ENCODE measurements around the gene ERRFI1. TPM values are rescaled to one million over a fixed set of nuclear protein-coding genes. Genes with fewer than 3 reads are reported as not detected.
"Not testable (repeated sequence)": the region's sequence is repeated elsewhere in the genome, so short reads cannot be mapped to it uniquely, and the experiment has no call there.

Gene ERRFI1, protein sequence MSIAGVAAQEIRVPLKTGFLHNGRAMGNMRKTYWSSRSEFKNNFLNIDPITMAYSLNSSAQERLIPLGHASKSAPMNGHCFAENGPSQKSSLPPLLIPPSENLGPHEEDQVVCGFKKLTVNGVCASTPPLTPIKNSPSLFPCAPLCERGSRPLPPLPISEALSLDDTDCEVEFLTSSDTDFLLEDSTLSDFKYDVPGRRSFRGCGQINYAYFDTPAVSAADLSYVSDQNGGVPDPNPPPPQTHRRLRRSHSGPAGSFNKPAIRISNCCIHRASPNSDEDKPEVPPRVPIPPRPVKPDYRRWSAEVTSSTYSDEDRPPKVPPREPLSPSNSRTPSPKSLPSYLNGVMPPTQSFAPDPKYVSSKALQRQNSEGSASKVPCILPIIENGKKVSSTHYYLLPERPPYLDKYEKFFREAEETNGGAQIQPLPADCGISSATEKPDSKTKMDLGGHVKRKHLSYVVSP
- total RNA-seq (2012; rRNA removed), result 38.3 and 86.7 TPM in 2 replicates

DNA sequence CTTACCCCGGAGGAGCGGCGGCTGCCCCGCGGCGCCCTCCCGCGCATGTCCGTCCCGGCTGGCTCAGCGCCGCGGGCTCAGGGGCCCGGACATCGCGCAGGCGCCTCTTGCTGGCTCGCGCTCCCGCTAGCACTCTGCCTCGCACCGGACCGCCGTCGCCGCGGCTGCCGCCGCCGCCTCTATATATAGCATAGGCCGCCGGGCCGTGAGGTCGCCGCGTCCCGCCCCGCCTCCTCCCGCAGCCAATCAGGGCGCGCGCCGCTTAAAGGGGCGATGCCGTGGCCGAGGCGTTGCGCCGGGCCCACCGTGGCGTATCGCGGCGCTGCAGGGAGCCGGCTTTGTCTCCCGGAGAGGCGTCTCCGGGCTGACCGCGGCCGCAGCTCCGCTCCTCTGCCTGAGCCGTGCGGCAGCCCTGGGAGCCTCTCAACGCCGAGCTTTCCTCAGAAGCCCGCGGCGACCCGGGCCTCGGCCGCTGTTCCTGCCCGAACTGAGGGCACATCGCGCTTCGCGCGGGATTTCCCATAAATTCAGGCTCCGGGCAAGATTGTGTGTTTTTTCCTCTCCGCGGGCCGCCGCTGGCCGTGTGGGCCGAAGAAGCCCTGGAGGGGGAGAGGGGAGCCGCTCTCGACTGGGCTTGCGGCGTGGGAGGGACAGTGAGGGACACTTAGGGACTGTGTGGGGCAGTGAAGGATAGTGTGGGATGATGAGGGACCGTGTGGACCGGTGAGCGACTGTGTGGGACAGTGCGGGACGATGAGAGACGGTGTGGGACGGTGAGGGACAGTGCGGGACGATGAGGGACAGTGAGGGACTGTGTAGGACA lies at the start of gene ERRFI1:
Gene ERRFI1 (minus strand): TSS at position 157 of the 823 bp plus-strand sequence. CDS start 10,690 bp downstream, outside the sequence.
- H3K27me3 ChIP-seq (ENCODE audit: control insufficient read depth, insufficient read depth, low read length), result no peaks in the 10 kb centered on the region
- no peaks in the 10 kb centered on the region for H3K9me3 ChIP-seq (replicated peaks; ENCODE audit: low read length)
- peak within 1 kb of the TSS; percentile 92 for H3K9ac ChIP-seq (ENCODE audit: low read depth, low read length)
- H3K4me3 ChIP-seq (ENCODE audit: low read length), result peak within 1 kb of the TSS; percentile 75
- peak within 1 kb of the TSS; percentile 89 for H3K4me2 ChIP-seq (ENCODE audit: low read length)
- peaks cover 27% of the 10 kb centered on the region for H3K36me3 ChIP-seq (ENCODE audit: insufficient read depth, low read length)
- peaks cover 52% of the 10 kb centered on the region for H3K4me1 ChIP-seq (ENCODE audit: control insufficient read depth, insufficient read depth, low read length)

GRCh38 chr1:8075511-8076051 lies 49.5 kb upstream of the ERRFI1 start:
- Histone ChIP-seq H3K4me2 (ENCODE audit: low read length) (no peak overlapping the region), H3K9ac (ENCODE audit: low read depth, low read length) (peak overlapping the region; percentile 45), H3K36me3 (ENCODE audit: insufficient read depth, low read length) (no peaks in the 10 kb centered on the region), H3K4me3 (ENCODE audit: low read length) (no peak overlapping the region), H3K4me1 (ENCODE audit: control insufficient read depth, insufficient read depth, low read length) (peaks cover 67% of the 10 kb centered on the region), H3K9me3 (replicated peaks; ENCODE audit: low read length) (no peaks in the 10 kb centered on the region), H3K27me3 (ENCODE audit: control insufficient read depth, insufficient read depth, low read length) (no peaks in the 10 kb centered on the region)

GRCh38 chr1:8073112-8073855 lies 47.2 kb upstream of the ERRFI1 start:
- Histone ChIP-seq H3K4me3 (ENCODE audit: low read length) (no peak overlapping the region), H3K4me2 (ENCODE audit: low read length) (no peak overlapping the region), H3K9ac (ENCODE audit: low read depth, low read length) (no peak overlapping the region), H3K4me1 (ENCODE audit: control insufficient read depth, insufficient read depth, low read length) (peaks cover 62% of the 10 kb centered on the region), H3K9me3 (replicated peaks; ENCODE audit: low read length) (no peaks in the 10 kb centered on the region), H3K27me3 (ENCODE audit: control insufficient read depth, insufficient read depth, low read length) (no peaks in the 10 kb centered on the region), H3K36me3 (ENCODE audit: insufficient read depth, low read length) (no peaks in the 10 kb centered on the region)

DNA sequence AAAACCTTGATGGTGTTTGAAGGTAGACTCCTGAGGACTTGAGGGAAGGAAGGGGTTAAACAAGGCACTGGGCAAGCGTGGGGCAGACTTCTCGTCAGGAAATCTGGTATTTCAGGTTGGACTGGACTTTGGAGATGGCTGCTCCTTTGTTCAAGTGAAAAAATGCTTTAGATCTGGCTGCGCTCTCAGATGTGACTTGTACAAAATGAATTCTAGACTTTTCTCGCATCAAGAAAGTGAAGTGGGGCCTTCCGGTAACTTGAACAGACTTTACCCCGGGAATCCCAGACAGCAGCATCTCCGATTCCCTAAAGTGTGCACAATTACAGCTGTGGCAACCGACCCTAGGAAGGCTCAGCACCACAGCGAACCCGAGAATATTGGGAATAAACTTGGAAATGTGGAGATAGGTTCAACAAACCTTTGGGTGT lies 44.3 kb upstream of the ERRFI1 start:
- peak overlapping the region; percentile 47 for H3K9ac ChIP-seq (ENCODE audit: low read depth, low read length)
- H3K36me3 ChIP-seq (ENCODE audit: insufficient read depth, low read length), result no peaks in the 10 kb centered on the region
- peak overlapping the region; percentile 51 for H3K4me2 ChIP-seq (ENCODE audit: low read length)
- H3K4me3 ChIP-seq (ENCODE audit: low read length), result no peak overlapping the region
- H3K4me1 ChIP-seq (ENCODE audit: control insufficient read depth, insufficient read depth, low read length), result peaks cover 34% of the 10 kb centered on the region
- no peaks in the 10 kb centered on the region for H3K27me3 ChIP-seq (ENCODE audit: control insufficient read depth, insufficient read depth, low read length)
- no peaks in the 10 kb centered on the region for H3K9me3 ChIP-seq (replicated peaks; ENCODE audit: low read length)

DNA sequence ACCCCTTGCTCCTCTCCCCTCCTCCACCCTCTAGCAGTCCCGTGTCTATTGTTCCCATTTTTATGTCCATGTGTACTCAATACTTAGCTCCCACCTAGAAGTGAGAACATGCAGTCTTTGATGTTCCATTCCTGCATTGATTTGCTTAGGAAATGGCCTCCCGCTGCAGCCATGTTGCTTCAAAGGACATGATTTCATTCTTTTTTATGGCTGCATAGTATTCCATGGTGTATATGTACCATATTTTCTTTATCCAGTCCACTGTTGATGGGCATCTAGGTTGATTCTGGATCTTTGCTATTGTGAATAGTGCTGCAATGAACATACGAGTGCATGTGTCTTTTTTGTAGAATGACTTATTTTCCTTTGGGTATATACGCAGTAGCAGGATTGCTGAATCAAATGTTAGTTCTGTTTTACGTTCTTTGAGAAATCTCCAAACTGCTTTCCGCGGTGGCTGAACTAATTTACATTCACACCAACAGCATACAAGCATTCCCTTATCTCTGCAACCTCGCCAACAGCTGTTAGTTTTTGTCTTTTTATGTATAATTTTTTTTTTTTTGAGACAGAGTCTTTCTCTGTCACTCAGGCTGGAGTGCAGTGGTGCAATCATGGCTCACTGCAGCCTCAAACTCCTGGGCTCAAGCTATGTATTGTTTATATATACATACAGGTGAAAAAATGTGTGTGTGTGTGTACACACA lies 43.7 kb upstream of the ERRFI1 start:
- not testable (repeated sequence) for H3K9ac ChIP-seq (ENCODE audit: low read depth, low read length); H3K4me3 ChIP-seq (ENCODE audit: low read length)
- H3K4me1 ChIP-seq (ENCODE audit: control insufficient read depth, insufficient read depth, low read length), result peaks cover 28% of the 10 kb centered on the region

DNA sequence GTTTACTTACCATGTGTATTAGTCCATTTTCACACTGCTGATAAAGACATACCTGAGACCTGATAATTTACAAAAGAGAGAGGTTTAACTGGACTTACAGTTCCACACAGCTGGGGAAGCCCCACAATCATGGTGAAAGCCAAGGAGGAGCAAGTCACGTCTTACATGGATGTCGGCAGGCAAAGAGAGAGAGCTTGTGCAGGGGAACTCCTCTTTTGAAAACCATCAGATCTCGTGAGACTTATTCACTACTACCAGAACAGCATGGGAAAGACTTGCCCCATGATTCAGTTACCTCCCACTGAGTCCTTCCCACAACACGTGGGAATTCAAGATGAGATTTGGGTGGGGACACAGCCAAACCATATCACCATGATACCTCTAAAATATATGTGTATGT lies 39.3 kb upstream of the ERRFI1 start:
- Histone ChIP-seq H3K4me2 (ENCODE audit: low read length) (no peak overlapping the region), H3K36me3 (ENCODE audit: insufficient read depth, low read length) (no peaks in the 10 kb centered on the region), H3K4me1 (ENCODE audit: control insufficient read depth, insufficient read depth, low read length) (peaks cover 23% of the 10 kb centered on the region), H3K9me3 (replicated peaks; ENCODE audit: low read length) (no peaks in the 10 kb centered on the region), H3K9ac (ENCODE audit: low read depth, low read length) (no peak overlapping the region), H3K27me3 (ENCODE audit: control insufficient read depth, insufficient read depth, low read length) (no peaks in the 10 kb centered on the region), H3K4me3 (ENCODE audit: low read length) (no peak overlapping the region)

More for the DNA sequence above, 43.7 kb upstream of the ERRFI1 start:
- H3K9me3 ChIP-seq (replicated peaks; ENCODE audit: low read length); H3K36me3 ChIP-seq (ENCODE audit: insufficient read depth, low read length); H3K4me2 ChIP-seq (ENCODE audit: low read length); H3K27me3 ChIP-seq (ENCODE audit: control insufficient read depth, insufficient read depth, low read length): not testable (repeated sequence)

- no peaks in the 10 kb centered on the region for H3K27me3 ChIP-seq (ENCODE audit: control insufficient read depth, insufficient read depth, low read length)
- H3K9ac ChIP-seq (ENCODE audit: low read depth, low read length), result no peak overlapping the region
- no peak overlapping the region for H3K4me2 ChIP-seq (ENCODE audit: low read length)
- H3K36me3 ChIP-seq (ENCODE audit: insufficient read depth, low read length), result no peaks in the 10 kb centered on the region
- no peak overlapping the region for H3K4me3 ChIP-seq (ENCODE audit: low read length)
- peaks cover 35% of the 10 kb centered on the region for H3K4me1 ChIP-seq (ENCODE audit: control insufficient read depth, insufficient read depth, low read length)
- no peaks in the 10 kb centered on the region for H3K9me3 ChIP-seq (replicated peaks; ENCODE audit: low read length)
Measured at GRCh38 chr1:8063298-8064036, 37.4 kb upstream of the ERRFI1 start.

DNA sequence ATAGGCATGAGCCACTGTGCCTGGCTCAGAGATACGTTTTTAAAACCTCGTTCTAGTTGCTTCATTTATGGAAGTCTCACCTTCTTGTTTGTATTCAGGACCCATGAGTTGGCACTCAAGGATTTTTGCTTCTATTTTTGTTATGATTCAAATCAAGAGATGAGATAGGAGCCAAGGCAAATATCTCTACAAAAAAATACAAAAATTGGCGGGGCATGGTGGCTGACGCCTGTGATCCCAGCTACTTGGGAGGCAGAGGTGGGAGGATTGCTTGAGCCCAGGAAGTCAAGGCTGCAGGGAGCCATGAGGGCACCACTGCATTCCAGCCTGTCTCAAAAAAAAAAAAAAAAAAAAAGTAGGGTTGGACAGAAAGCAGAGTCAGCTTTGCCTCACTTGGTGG lies 36.8 kb upstream of the ERRFI1 start:
- Histone ChIP-seq H3K4me1 (ENCODE audit: control insufficient read depth, insufficient read depth, low read length) (peaks cover 38% of the 10 kb centered on the region), H3K4me2 (ENCODE audit: low read length) (no peak overlapping the region), H3K27me3 (ENCODE audit: control insufficient read depth, insufficient read depth, low read length) (no peaks in the 10 kb centered on the region), H3K9me3 (replicated peaks; ENCODE audit: low read length) (no peaks in the 10 kb centered on the region), H3K36me3 (ENCODE audit: insufficient read depth, low read length) (no peaks in the 10 kb centered on the region), H3K9ac (ENCODE audit: low read depth, low read length) (no peak overlapping the region), H3K4me3 (ENCODE audit: low read length) (no peak overlapping the region)

DNA sequence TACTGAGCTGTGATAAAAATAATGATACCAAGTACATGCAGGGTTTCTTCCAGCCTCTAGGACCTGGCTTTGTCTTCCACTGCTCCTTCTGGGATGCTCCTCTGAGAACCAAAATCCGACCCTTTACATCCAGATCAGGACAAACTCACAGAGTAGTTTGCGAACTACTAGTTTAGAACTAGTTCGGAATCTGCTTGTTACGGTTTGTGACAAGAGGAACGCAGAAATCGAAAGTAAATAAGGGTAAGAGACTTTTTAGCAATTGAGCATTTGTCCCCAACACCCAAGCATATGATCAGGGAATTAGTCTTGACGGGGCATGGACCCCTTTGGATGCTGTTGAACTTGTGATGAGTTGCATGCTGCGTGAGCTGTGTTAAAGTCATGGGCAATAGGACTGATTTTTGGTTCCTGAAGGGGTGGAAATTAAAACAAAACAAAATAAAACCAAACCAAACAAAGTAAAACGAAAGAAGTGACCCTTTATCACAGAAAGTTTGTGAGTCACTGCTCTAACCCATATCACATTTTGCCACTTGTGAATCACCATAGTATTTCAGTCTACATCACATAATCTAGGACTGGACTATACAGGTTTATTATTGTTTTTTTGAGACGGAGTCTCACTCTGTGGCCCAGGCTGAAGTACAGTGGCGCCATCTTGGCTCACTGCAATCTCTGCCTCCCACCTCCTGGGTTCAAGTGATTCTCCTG lies 35.7 kb upstream of the ERRFI1 start:
- H3K9ac ChIP-seq (ENCODE audit: low read depth, low read length), result peak overlapping the region; percentile 81

More for the DNA sequence above, 35.7 kb upstream of the ERRFI1 start:
- Histone ChIP-seq H3K36me3 (ENCODE audit: insufficient read depth, low read length) (no peaks in the 10 kb centered on the region), H3K4me2 (ENCODE audit: low read length) (peak overlapping the region; percentile 75), H3K9me3 (replicated peaks; ENCODE audit: low read length) (no peaks in the 10 kb centered on the region), H3K4me1 (ENCODE audit: control insufficient read depth, insufficient read depth, low read length) (peaks cover 39% of the 10 kb centered on the region), H3K27me3 (ENCODE audit: control insufficient read depth, insufficient read depth, low read length) (no peaks in the 10 kb centered on the region), H3K4me3 (ENCODE audit: low read length) (peak overlapping the region; percentile 4)
